GM18861 (cell line): Measurements from ENCODE around the gene ZNF618.

Experiments used
- ATAC-seq: cut with Tn5 transposase; IDR thresholded peaks from one replicate; pipeline ENCODE4 v1.9.1; 2021; ENCODE audit not compliant: unreplicated experiment

ZNF618 gene

DNA sequence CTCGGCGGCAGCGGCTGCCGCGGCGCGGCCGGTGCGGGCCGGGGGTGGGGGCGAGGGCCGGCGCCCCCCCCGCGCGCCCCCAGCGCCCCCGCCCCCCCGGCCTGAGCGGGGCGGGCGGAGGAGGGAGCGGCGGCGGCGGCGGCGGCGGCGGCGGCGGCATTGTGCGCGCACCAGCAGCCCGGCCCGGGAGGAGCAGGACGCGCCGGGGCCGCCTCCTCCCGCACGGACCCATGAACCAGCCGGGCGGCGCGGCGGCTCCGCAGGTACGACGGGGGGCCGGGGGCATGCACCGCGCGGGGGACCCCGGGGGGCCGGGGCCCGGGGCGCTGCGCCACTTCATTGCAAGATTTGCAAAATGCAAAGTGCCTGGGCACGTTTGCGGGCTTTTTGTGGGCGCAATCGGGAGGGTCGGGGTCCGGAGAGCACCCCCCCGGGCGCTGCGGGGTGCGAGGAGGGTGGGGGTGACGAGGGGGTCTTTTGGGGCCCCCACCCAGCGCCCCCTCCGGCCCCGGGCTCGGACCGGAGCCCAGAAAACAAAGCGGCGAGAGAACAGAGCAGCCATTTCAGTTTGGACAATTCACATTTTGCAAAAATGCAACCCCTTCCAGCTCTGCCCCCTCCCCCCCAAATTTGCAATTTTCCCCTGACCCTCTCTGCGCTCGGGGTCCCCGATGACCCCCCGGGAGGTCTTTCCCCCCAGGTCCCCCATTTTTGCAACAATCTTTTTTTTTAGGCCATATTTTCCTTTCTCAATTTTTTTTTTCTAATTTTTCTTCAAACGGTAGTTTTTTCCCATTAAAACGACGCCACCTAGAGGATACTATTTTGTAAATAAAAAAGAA, at the start of gene ZNF618:
TSS of gene ZNF618 (plus strand) at position 159 of the 842 bp plus-strand sequence. CDS start at position 231, 72 bp downstream.
- no peak for ATAC-seq

- no peak for ATAC-seq
Measured at GRCh38 chr9:113828221-113828620, 47.9 kb upstream of the ZNF618 start.

- no peak for ATAC-seq
Measured at GRCh38 chr9:113837334-113837733, 38.8 kb upstream of the ZNF618 start.

- no peak for ATAC-seq
Measured at GRCh38 chr9:113842086-113842485, 34.0 kb upstream of the ZNF618 start.

DNA sequence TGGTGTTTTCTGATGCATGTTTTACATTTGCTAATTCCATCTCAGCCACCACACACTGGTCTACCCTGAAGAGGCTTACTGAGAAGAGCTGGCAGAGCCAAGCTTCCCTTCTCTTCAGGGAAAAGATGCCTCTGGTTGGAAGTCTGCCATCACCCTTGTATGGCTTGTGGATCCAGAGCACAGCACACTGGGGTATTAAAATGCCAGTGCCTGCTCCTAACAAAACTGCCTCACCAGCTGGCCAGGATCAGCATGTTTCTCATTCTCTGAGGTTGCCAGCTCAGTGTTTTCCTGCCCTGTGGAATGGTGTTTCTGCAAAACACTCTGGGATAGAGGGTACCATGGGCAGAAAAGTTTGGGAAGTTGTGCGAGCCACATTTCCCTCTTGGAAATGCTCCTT, 31.6 kb upstream of the ZNF618 start:
- ATAC-seq: no peak

DNA sequence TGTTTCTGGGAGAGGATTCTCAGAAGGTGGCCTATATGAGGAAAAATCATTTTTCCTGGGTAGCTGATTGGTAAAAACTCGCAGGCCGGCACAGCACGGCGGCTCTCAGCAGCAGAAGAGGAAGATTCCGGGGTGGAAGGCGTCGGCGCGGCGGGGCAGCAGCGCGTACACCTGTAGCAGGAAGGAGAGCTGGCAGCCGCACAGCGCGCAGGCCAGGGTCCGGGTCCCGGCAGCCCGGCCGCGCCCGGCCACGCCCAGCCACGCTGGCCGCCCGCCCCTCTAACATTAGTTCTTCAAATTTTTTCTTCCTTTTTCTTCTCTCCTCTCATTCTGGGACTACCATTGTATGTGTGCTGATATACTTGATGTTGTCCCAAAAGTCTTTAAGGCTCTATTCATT, 24.8 kb upstream of the ZNF618 start:
- no peak for ATAC-seq

- no peak for ATAC-seq
Measured at GRCh38 chr9:113851873-113852272, 24.2 kb upstream of the ZNF618 start.

DNA sequence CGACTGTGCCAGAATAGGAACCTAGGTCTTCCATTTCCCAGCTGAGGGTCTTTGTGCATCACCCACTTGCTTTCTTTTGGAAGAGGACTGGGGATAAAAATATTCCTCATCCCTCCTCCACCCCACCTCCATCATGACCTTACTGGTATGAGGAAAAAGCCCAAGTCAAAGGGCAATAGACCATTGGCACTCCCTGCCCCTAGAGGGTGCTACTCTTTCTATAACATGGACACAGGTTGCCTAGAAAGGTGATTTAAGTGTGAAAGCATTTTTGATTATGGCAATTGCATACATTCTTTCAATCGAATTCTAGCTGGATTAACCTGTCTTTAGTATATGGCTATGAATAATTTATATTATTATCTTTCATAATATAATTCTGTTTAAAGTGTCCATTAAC, 22.8 kb upstream of the ZNF618 start:
- ATAC-seq: no peak

GRCh38 chr9:113854310-113854709, 21.8 kb upstream of the ZNF618 start:
- ATAC-seq: no peak

DNA sequence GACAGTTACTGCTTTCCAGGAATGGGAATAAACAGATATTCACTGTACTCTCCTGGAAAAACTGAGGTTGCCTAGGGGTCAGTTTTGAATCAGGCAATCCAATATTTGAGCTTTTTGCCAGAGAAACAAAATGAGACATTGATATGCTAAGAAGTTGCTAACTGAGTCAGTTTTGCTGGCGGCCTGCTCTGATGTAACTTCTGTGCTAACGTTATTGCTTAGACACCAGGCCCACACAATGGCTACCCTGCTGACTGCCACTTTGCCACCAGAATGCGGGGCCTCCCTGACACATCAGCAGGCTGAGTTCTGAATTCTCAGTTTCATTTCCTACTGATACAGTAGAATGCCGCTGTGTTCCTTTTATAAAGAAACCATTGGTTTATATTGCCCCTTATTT, 18.2 kb upstream of the ZNF618 start:
- no peak for ATAC-seq

DNA sequence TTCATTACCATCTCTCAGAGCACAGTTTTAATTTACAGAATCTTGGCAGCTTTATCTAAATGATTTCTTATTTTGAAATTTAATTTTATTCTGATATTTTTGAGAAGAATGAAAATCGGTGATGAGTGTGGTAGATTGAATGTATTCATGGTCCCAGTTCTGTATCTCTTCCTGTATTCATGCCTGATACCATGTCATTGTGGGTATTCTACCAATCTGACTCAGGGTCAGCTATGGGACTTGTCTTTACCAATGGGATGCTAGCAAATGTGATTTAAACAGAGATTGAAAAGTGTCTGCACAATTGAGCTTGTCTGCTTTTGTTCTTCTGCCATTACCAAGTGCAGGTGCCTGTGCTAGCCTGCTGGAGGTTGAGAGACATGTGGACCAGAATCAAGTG, 17.8 kb upstream of the ZNF618 start:
- no peak for ATAC-seq

DNA sequence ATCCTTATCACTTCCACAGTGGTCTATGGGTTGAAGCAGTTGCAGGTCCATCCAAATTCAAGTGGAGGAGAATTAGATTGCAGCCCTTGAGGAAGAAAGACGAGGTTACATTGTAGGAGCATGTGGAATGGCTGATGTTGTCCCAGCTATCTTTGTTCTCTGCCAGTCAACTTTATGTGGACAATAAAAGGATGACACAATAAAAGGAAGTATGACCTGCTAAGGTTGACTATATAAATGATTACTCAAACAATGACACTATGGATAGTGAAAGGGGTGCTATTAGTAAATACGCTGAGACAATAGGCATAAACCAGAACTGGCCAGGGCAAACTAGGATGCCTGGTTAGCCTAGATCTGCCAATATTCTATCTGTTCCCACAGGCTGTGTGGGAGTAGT, 12.8 kb upstream of the ZNF618 start:
- ATAC-seq: no peak

GRCh38 chr9:113868501-113868900, 7.6 kb upstream of the ZNF618 start:
- no peak for ATAC-seq

- ATAC-seq: no peak
Measured at GRCh38 chr9:113872485-113873143, 3.5 kb upstream of the ZNF618 start.

DNA sequence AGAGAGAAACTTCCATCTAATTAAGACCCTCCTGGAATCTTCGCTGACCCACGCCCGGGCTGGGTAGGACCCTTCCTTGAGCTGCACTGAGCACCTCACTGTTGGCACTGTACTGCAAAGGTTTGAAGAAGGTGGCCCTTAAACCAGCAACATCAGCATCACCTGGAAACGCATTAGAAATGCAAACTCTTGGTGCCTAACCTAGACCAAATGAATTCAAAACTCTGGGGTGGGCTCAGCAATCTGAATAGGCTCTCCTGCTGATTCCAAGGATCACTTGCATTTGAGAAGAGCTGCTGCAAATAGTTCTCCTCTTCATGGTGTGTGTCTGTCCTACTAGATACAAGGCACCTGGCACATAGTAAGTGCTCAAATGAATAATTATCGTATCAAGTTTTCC, 2.7 kb upstream of the ZNF618 start:
- no peak for ATAC-seq

DNA sequence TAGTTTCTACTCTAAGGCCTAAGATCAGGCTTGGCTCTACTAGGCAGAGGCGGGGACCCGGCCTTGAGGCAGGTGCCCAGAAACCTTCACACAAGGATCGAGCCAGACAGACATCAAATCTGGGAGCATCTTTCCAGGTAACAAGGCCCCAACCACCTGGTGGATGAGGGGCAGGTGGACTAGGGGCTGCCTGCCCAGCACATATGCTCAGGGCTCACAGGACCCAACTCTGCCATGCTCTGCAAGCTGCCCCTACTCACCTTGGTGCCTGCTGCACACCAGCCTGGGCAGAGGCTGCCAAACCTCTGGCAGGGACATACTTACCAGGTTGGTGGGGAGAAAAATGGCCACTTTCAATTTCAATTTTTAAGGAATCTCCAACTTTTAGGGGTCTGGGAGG, 2.2 kb upstream of the ZNF618 start:
- no peak for ATAC-seq

- ATAC-seq: no peak
Measured at GRCh38 chr9:113875459-113876150, 504 bp upstream of the ZNF618 start.

- ATAC-seq: no peak
Measured at GRCh38 chr9:113876993-113877368, 872 bp downstream of the ZNF618 start.

- ATAC-seq: no peak
Measured at GRCh38 chr9:113879318-113879717, 3.2 kb downstream of the ZNF618 start.

DNA sequence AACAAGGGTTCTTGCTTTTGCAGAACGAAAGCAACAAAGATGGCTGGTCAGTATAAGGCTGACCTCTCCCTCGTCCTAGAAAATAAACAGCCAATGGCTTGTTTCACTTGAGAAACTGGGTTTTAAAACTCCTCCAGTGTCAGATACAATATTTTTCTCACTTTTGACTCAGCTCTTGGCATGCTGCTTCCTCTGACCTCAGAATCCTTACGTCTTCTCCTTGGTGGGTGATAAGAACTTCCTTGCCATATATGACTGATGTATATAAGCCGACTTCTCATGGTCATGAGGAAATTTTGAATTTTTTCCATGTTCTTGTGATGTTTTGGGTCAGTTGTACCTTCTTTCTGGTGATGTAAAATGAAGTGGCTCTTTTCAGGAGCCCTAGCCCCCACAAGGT, 3.8 kb downstream of the ZNF618 start:
- no peak for ATAC-seq

GRCh38 chr9:113882181-113882580, 6.1 kb downstream of the ZNF618 start:
- no peak for ATAC-seq

GRCh38 chr9:113882636-113883164, 6.6 kb downstream of the ZNF618 start:
- no peak for ATAC-seq
